Right renal pelvis (tissue), 4 donors: ENCODE results near the gene RGS3. TPM values are rescaled to one million over a fixed set of nuclear protein-coding genes. Genes with fewer than 3 reads are reported as not detected.
A peak's percentile ranks its signal among the peaks of the same experiment; 100 is the strongest.

Experiments used
- DNase-seq, 4 donors: peaks; one replicate each; pipeline ENCODE4 v3.0.0-alpha.2; 2013; ENCODE audit warnings: low read depth in 4 of 4, low spot score in 3 of 4, missing footprints in 1 of 4
- polyA plus RNA-seq, 4 donors: library from polyadenylated mRNA; unstranded; fragments of 120-200 nt; gene quantifications; one replicate each; pipeline ENCODE4 v1.2.1, GENCODE V29; 2013; ENCODE audit not compliant: insufficient read length in 4 of 4

Gene RGS3
- polyA plus RNA-seq, 4 donors: 43.4 to 49.3 (median 45.9) TPM

DNA sequence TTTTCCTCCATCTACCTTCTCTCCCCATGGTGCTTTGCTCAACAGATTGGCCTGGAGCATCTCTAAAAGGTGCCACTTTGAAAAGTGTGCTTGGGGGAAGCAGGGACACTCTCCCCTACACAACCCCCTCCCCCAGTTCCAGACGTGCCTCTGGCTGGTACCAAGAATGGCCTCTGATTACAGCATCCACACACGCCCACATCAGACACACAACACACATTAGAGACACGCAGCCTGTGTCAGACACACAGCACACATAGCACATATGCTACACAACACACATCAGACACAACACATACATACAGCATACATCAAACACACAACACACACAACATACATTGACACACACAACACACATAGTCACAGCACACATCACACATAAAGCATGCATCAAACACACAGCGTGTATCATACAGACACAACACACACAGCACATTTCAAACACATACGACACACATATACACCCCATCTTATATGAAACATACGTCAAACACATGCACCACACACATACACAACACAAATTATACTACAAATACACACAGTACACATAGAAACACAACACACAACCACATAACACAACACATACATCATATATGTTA, 150.4 kb downstream of the RGS3 start:
- DNase-seq: no peak

DNA sequence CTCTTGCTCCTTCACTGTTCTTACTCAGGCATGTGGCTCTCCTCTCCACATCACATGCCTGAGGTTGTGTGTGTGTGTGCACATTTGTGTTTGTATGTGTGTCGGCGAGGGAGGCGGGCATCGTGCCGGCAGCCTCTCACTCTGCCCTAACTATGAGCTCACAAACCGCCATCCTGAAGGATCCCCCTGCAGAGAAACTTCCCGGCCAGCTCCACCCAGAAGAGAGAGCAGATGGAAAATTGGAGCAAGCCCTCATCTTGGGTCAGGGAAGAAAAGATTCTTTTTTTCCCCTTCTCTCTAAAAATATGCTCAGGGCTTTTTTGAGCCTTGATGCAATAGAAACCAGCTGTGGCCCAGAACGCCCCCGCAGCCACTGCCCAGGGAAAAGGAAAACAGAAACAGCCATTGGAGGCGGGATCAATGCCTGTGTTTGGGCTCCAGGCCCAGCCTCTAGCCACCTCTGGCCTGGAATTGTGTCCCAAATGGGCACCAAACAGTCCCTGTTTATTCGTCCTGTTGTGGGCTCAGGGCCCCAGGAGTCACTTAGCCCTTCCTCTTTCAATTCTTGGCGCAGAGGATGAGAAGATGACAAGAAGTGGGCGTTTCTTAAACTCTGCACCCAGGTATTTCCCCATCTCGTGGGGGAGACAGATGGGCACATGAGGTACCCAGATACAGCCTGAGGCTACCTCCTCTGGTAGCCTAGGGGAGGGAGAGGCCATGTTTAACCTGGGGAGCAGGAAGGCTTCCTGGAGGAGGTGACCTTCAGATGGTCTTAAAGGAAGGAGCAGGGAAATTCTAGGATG, 151.5 kb downstream of the RGS3 start:
- DNase-seq: no peak

DNA sequence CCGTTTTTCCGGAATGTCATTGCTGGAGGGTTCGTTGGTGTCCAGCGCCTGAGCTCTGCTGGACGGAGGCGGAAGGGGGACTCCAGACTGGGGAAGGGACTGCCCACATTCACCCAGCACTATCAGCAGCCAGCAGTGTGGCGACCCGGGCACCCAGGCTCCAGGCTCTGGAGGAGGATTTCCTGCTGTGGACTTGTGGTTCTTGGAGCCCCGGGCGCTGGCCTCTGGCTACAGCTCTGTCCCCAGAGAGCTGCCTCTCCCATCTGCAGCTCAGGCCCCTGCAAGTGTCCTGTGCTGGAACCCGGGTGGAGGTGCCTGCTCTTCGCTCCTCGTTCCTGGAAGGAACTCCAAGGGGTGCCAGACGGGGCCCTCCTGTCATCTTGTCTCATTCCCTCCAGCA, 152.6 kb downstream of the RGS3 start:
- DNase-seq: no peak

DNA sequence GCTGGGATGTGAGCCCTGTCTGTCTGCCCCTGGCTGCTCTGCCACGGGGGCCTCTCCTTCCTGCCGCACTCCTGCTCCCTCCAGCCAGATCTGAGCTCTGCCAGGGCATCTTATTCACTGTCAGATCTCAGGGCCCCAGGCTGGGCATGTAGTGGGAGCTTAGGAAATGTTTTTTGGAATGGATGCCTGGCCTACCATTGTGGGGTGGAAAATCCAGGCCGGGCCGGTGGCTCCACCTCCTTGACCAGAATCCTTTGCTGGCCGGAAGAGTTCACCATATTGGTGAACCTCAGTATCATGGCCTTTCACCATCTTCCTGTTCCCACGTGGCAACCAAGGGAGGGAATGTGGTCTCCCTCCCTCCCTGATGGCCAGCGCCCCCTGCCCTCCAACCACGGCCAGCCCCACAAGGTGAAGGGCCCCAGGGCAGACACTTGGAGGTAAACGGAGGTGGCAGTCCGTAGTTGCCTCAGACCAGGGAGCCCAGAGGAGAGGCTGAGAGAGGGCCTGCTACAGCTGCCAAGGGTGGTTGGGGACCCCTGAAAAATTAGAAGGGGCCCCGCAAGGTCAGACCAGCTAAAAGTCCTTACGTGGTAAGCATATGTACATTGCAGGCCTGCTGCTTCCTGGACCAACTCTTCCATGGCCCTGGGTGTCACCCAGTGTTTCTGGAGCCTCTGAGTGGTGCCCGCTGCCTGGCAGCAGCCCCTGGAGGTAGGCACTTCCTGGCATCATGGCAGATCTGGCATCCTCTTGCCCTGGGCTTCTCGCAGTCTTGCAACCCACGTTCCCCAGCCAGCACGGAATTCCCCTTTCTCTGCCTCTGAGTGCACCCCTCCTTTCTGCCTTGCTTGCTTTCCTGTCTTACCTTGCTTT, 153.3 kb downstream of the RGS3 start:
- DNase-seq: no peak

DNA sequence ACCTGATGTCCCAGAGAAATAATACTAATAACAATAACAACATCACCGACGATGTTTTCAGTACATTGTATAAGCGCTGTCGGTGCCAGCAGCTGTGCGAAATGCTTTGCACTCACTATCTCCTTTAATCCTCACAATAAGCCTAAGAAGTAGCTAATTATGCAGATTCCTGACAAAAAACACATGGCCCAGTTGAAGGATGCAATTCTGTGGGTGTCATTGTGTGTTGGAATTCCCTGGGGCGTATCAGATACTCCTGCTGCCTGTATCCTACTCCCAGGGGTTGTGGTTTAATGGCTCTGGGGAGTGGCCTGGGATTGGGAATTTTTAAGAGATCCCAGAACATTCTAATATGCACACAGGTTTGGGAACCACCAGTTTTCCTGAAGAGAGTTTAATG, 154.0 kb downstream of the RGS3 start:
- no peak for DNase-seq

DNA sequence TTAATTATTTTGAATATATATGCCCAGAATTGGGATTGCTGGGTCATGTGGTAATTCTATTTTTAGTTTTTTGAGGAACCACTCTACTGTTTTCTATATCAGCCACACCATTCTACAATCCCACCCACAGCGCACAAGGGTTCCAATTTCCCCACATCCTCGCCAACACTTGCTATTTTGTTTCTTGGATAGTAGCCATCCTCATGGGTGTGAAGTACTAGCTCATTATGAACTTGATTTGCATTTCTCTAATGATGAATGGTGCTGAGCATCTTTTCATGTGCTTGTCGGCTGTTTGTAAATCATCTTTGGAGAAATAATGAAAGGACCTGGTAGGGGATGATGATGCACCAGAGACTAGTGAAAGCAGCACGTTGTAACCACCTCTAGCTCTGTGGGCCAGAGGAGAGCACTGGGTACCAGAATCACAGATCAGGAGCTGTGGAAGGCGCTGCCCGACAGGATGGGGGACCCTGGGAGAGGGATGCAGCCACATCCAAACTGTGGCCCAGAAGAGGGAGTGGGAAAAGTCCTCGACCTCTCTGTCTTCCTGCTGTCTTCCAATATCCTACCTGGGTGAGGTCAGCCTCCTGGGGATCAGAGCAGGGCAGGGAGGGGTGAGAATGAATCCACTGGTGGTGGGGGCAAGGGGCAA, 155.4 kb downstream of the RGS3 start:
- no peak for DNase-seq

DNA sequence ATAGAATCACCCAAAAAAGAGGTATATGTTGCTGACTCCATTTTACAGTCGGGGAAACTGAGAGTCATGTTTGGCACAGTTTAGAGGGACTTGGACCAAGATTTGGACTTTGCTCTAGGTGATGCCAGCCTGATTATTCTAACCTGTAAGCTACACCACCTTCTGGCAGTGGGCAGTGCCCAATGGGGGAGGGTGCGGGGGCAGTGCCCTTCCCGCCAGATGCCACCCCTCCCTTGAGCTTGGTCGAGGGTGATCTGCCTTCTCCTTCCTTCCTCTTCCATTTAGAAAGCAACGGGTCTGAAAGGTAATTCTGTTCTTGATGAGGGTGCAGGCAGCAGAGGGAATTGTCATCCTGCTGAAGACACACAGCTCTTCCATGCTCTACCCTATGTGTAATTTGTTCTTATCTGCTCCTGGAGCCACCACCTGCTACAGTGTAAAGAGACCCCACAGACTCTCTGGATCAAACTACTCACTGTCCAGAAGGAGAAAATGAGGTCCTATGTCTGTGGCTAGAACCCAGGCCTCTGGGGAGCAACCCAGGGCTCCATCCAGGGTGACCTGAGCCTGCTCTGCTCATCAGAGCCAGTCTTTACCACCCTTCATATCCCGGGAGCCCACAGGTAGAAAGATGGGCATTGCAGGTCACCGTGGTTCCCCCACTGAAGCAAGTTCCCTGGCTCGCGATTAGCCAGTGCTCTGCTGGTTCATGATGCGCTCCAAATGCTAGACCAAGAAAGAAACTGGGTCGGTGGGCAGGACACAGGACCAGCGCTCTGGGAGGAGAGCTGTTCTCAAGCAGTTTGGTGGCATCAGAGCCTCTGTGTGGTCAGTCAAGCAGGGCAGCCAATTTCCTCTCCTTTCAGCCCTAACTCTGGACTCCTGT, 156.2 kb downstream of the RGS3 start:
- DNase-seq: no peak

DNA sequence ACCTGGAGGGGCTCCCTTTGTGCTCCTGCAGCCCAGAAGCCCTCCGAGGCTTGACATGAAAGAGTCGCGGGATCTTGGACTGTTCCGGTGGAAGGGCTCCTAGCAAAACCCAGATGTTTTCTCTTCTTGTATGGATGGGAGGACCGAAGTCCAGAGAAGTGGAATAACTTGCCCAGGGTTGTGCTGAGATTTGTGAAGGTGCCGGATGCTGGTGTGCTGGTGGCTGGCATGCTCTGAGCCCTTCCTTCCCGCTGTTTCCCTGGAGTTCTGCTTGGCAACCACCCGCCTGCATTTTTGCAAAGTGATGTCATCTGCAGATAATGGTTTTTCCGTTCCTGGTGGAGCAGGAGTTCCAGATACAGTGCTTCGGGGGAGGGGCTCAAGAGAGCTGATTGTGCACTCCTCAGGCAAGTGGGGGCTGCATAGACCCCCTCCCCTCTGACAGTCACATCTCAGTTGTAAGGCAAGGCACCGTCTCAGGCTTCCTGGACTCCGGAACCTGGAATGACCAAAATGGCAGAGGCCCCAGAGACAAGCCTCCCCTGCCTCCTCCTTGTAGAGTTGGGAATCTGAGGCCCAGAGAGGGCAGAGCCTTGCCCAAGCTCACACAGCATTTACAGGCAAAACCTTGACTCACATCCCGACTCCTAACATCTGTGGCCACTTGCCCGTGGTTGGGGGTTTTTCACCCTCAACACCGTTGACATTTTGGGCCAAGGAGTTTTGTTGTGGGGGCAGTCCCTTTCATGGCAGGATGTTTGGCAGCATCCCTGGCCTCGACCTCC, 157.0 kb downstream of the RGS3 start:
- peak in 2 of 4 donors; percentile 69 to 83 for DNase-seq

DNA sequence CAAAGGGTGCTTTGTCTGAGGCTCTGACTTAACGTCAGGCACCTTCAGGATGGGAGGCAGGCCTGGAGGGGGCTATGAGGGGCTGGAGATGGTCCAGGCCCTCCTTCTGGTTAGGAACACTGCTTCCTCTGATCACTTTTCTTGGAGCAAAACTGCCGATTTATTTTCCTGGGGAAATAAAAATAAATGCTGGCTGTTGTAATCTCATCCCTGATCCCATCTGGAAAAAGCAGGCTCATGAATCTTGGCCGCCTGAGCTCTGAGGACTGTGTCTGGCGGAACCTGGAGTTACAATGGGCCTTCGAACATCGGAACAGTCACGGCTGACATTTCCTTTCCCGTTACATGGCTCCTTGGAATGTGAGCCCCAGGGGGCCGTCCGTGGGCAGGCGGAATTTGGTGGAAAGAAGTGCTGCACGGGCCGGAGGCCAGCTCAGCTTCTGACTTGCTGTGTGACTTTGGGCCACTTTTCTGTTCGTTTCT, 157.8 kb downstream of the RGS3 start:
- no peak for DNase-seq

DNA sequence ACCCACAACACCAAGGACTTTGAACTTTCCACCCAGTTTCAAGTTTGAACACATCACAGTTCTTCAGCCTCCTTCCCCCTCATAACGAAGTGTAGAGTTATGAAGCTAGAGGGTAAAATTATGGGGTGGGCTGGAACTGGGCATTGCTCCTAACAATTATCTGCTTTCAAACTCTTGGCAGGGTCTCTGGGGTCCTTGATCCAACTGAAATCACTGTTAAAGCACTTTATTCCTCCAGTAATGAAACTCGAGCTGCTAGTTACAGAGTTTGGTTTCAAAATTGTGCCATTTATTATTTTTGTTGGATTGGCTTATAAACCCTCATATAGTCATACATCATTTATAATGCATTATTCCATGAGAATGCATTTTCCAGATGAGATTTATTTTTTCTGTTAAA, 158.5 kb downstream of the RGS3 start:
- DNase-seq: no peak

DNA sequence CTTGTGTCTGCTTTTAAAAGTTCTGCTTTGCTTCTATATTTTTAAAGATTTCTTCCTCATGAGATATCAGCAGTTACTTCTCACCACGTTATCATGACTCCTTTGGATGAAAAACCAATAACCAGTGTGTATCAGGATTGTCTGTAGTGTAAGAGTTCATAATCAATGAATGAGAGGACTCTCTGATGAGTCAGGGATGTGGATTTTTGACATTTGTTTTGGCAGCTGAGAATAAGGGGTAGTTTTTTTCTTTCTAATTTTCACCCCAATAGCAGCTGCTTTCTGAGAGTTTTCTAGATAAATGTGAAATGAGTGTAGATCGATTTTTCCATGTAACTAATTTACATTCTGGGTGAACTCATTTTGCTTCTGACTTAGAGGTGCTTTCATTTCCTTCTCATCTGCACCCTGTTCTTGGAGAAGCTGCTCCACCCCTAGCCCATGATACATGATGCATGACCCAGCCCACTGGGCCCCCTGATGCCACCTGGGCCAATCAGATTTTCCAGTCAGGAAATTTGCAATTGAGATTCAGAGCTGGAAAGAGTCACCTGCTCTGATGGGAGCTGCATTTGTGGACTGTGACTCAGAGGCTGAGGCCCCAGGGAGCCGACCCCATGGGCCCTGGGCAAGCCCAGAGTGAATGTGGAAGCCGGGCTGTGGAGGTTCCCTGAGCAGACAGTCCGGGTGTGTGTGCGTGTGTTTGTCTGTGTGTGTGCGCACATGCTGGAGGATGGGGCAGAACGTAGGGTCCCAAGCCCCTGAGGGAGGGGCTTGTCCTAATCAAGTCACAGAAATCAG, 159.3 kb downstream of the RGS3 start:
- no peak for DNase-seq

DNA sequence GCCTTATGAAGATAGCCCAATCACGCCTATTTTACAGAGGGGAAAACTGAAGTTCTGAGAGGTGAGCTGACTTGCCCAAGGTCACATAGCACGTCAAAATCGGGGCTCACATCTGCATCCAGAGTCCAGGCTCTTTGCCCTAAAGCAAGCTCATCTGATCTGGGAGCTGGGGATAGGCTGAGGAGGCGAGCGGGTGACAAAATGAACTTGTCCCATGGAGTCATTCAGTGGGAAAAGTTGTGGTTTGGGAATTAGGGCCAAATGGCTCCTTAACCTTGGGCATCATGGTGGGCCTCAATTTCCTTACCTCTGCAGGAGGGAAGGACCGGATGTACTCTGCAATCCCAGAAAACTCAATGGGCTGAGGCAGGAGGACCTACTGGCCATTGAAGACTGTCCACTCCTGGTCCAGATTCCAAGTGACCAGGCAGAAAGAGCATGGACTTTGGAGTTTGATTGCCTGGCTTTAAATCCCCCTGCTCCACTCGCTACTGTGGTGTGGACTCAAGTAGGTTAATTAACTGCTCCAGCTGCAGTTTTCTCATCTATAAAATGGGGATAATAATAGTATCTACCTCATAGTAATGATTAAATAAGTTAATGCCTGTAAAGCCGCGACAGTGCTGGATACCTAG, 160.4 kb downstream of the RGS3 start:
- no peak for DNase-seq

DNA sequence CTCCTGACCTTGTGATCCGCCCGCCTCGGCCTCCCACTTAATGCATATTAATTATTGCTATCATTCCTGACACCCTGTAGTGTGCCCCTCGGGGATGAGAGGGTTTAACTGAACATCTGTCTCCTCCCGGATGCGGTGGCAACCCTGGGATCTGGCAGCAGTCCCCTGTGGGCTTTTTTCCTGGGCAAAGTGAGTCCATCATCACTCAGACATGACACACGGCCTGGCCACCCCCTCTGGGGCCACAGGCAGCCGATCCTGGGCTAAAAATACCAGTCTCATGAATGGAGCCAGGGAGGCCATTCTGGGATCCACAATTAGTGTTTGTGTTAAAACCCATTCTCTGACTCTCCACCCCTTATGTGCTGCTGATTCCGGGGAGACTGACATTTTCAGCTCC, 161.2 kb downstream of the RGS3 start:
- no peak for DNase-seq

DNA sequence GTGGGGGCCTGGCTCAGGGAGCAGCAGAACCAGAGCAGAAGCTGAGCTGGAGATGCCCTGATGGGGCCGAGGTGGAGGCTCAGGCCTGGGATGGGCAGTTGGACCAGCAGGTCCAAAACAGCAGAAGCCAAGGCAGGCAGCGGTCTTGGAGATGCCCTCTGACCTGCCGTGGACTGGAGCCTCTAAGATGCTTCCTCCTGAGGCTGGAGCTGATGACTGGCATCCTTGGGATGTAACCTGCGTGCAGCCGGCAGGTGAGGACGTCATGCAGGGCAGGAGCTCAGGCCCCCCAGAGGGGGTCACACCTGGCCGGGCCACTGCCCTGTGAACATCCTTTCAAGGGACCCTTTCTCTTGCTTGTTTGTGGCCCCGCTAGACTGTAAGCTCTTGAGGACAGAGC, 162.0 kb downstream of the RGS3 start:
- DNase-seq: no peak

DNA sequence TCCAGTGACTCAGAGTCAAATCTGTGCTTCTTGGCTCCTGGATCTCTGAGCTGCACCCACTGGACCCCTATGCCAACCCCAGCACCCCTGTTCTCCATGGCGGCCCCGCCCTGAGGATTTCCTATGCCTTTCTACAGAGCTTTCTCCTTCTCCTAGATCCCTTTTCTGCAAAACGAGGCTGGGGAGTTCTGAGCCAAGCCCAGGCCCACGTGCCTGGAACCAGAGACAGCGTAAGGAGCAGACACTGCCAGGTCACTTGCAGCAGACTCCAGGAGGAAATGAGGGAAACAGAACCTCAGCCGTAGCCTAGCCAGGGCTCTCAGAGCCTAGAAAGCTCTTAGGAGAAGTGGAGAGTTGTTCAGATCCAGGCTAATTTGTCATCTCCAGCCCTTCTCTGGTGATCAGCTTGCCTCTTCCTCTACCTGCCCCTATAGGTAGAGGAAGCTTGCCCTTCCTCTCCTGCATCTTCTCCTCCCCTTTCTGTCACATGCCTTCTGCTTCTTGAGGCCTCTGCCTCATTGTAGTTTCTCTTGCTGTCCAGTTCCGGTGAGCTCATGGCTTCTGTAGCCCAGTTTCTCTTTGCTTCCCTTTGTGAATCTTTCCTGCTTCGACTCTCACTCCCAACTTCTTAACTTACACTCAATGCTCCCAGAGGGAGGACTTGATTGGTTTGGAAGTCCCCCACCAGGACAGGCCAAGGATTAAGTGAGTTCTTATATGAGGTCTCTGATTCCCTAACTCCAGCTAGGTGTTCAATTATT, 163.4 kb downstream of the RGS3 start:
- no peak for DNase-seq

DNA sequence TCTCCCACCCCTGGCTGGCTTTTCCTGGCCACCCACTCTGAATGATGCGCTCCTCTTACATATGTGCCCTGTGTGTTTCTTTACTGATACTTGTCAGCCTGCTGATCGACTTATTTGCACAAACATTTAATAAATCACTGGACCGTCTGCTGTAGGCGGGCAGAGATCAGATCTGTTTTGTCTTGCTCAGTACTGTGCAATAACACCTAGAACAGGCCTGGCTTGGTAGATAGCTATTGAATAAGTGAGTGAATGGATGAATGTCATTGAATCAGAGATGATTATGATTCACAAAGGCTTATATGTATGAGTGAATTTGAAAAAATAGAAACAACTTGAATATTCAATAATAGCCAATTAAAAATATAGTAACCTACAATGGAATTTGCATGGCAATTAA, 165.1 kb downstream of the RGS3 start:
- no peak for DNase-seq
